ENCODE measurements around the gene STAG1. TPM values are rescaled to one million over a fixed set of nuclear protein-coding genes. Genes with fewer than 3 reads are reported as not detected.

Gene STAG1
- polyA plus RNA-seq, 3 donors, result 7.2 to 10.0 (median 7.5) TPM

GRCh38 chr3:136291302-136291701 lies 460.9 kb downstream of the STAG1 start:
- DNase-seq, result no peak
- Mint-ChIP-seq H3K36me3 (peaks cover 47 to 67% of the 10 kb centered on the region in 2 donors), H3K27me3 (ENCODE audit: low read depth in 3 of 3) (peaks cover 0 to 1% (median 0%) of the 10 kb centered on the region in 3 donors), H3K9me3 (peaks cover 0 to 2% (median 0%) of the 10 kb centered on the region in 7 donors), H3K4me1 (no peaks in the 10 kb centered on the region), H3K27ac (peak overlapping the region in 1 of 7 donors; percentile 10), H3K4me3 (no peak overlapping the region)
- no peak overlapping the region for H3K27ac ChIP-seq (ENCODE audit: low read depth in 1 of 2, low read length in 2 of 2)
- intact Hi-C loops (cut with micrococcal nuclease), result no loop called here
- no peaks in the 10 kb centered on the region for H3K4me1 ChIP-seq (ENCODE audit: control insufficient read depth in 1 of 2, insufficient read depth in 2 of 2, low read length in 2 of 2)
- H3K36me3 ChIP-seq (replicated peaks in 1 of 2; ENCODE audit: control insufficient read depth in 1 of 2, insufficient read depth in 2 of 2, low read length in 2 of 2), result peaks cover 12 to 44% of the 10 kb centered on the region in 2 donors
- no peaks in the 10 kb centered on the region for H3K27me3 ChIP-seq (ENCODE audit: control insufficient read depth in 2 of 2, insufficient read depth in 2 of 2, low read length in 2 of 2)
- no peaks in the 10 kb centered on the region for H3K79me2 ChIP-seq (ENCODE audit: insufficient read depth, low read length)
- H4K20me1 ChIP-seq (ENCODE audit: insufficient read depth, low read length), result no peaks in the 10 kb centered on the region
- 93% methylated on average over 3 of the region's 5 CpGs for WGBS (ENCODE audit: insufficient coverage)
- H3K9me3 ChIP-seq (replicated peaks in 1 of 2; ENCODE audit: control insufficient read depth in 1 of 2, insufficient read depth in 1 of 2, low read length in 2 of 2), result no peaks in the 10 kb centered on the region
- H3K9ac ChIP-seq (ENCODE audit: insufficient read depth, low read length, poor library complexity, severe bottlenecking), result no peak overlapping the region
- H3K4me3 ChIP-seq (replicated peaks in 1 of 3; ENCODE audit: low read depth in 2 of 3, low read length in 3 of 3), result no peak overlapping the region
- H2AFZ ChIP-seq (ENCODE audit: insufficient read depth, low read depth, low read length, poor library complexity, severe bottlenecking), result no peak overlapping the region
- TF ChIP-seq CTCF (IDR thresholded peaks at IDR 0.05), result no peak
- no peak overlapping the region for H3K4me2 ChIP-seq (replicated peaks; ENCODE audit: extremely low read depth, low read length, poor library complexity, severe bottlenecking)

Small RNA genes within 50 kb of the gene (small RNA-seq; reads per million reads assigned to genes)
- not detected for gene RNU6-1284P (ENCODE audit: insufficient read length, low read depth)
- gene RNU6-789P (ENCODE audit: insufficient read length, low read depth), result not detected

Other genes starting within 250 kb of the STAG1 start
- not detected for gene SLC35G2, start 66.7 kb upstream of the STAG1 start, polyA plus RNA-seq
- gene NCK1, start 109.8 kb upstream of the STAG1 start, polyA plus RNA-seq, result 10 to 100 TPM; 20.4 to 28.8 (median 22.8) TPM
- gene IL20RB, start 205.6 kb upstream of the STAG1 start, polyA plus RNA-seq, result 1 to 10 TPM in 1 of 3 donors, under 1 TPM in 1, not detected in 1; 0.16 to 1.2 TPM

Data from CD14-positive monocyte (primary cell).